Keratinocyte (primary cell): ENCODE data around the gene ROBO4. TPM values are rescaled to one million over a fixed set of nuclear protein-coding genes. Genes with fewer than 3 reads are reported as not detected.

Source experiments
- DNase-seq: peaks from one replicate; pipeline ENCODE4 v3.0.0-alpha.2; 2011; ENCODE audit warnings: low read depth, missing footprints, low spot score
- FAIRE-seq: peaks from 2 replicates; lab custom pipeline; 2011; peaks lifted over from hg19 to GRCh38; lab: Jason Lieb, UNC
- H2AFZ ChIP-seq: 2 replicates; pipeline ENCODE4 v1.6.0; 2012; ENCODE audit warnings: low read length, control low read depth, inconsistent platforms; ENCODE audit not compliant: control insufficient read depth
- H3K27ac ChIP-seq: 2 replicates; pipeline ENCODE4 v1.5.1; 2011; ENCODE audit warnings: low read length; ENCODE audit not compliant: control insufficient read depth, insufficient read depth
- H3K27me3 ChIP-seq: 3 replicates; pipeline ENCODE4 v1.6.0; 2011; ENCODE audit warnings: low read length; ENCODE audit not compliant: control insufficient read depth, insufficient read depth; ENCODE audit errors: extremely low read depth
- H3K36me3 ChIP-seq, 2 experiments: 2 replicates in 1 of 2; 3 replicates in 1 of 2; pipeline ENCODE4 v1.5.1; 2011; ENCODE audit warnings: low read length in 2 of 2, mild to moderate bottlenecking in 1 of 2; ENCODE audit not compliant: control insufficient read depth in 2 of 2, insufficient read depth in 2 of 2; ENCODE audit errors: extremely low read depth in 1 of 2
- H3K4me1 ChIP-seq: 3 replicates; pipeline ENCODE4 v1.5.1; 2011; ENCODE audit warnings: low read length; ENCODE audit not compliant: control insufficient read depth, insufficient read depth; ENCODE audit errors: extremely low read depth
- H3K4me2 ChIP-seq: 3 replicates; pipeline ENCODE4 v1.6.0; 2011; ENCODE audit warnings: low read depth, low read length; ENCODE audit not compliant: control insufficient read depth, insufficient read depth; ENCODE audit errors: extremely low read depth
- H3K4me3 ChIP-seq, 3 experiments: fragments of 200-600 bp in 1 of 3; sonication (generic) in 1 of 3; 2 replicates in 2 of 3; 3 replicates in 1 of 3; pipeline ENCODE4 v1.5.1; 2011 to 2016; ENCODE audit warnings: low read length in 3 of 3, mild to moderate bottlenecking in 3 of 3, control low read depth in 2 of 3, inconsistent platforms in 1 of 3, low read depth in 1 of 3, mixed read lengths in 1 of 3, mixed run types in 1 of 3, moderate library complexity in 1 of 3; ENCODE audit not compliant: control insufficient read depth in 2 of 3, insufficient read depth in 2 of 3; ENCODE audit errors: extremely low read depth in 1 of 3
- H3K79me2 ChIP-seq: 2 replicates; pipeline ENCODE4 v1.6.0; 2012; ENCODE audit warnings: low read length; ENCODE audit not compliant: control insufficient read depth, insufficient read depth
- H3K9ac ChIP-seq: 3 replicates; pipeline ENCODE4 v1.6.0; 2011; ENCODE audit warnings: low read length; ENCODE audit not compliant: control insufficient read depth, insufficient read depth; ENCODE audit errors: extremely low read depth
- H3K9me1 ChIP-seq: 3 replicates; pipeline ENCODE4 v1.6.0; 2011; ENCODE audit warnings: low read length; ENCODE audit not compliant: control insufficient read depth, insufficient read depth; ENCODE audit errors: extremely low read depth
- H3K9me3 ChIP-seq: 2 replicates; pipeline ENCODE4 v1.5.1; 2012; ENCODE audit warnings: low read depth, low read length; ENCODE audit not compliant: control insufficient read depth
- H4K20me1 ChIP-seq: 3 replicates; pipeline ENCODE4 v1.6.0; 2011; ENCODE audit warnings: low read length; ENCODE audit not compliant: control insufficient read depth, insufficient read depth; ENCODE audit errors: extremely low read depth
- CTCF ChIP-seq, 3 experiments: IDR thresholded peaks in 1 of 3; conservative IDR thresholded peaks in 1 of 3; optimal IDR thresholded peaks in 1 of 3; 2 replicates in 2 of 3; 3 replicates in 1 of 3; pipeline versions ENCODE3 to v1.5.1; 2011; ENCODE audit warnings: low read length in 3 of 3, mild to moderate bottlenecking in 3 of 3, moderate library complexity in 2 of 3, control low read depth in 1 of 3, inconsistent platforms in 1 of 3; ENCODE audit not compliant: insufficient read depth in 2 of 3; ENCODE audit errors: extremely low read depth in 1 of 3
- EZH2 ChIP-seq: IDR thresholded peaks from one replicate; pipeline ENCODE4 v1.6.1; 2012; ENCODE audit warnings: inconsistent platforms, mild to moderate bottlenecking, low read length, moderate library complexity
- dilution Hi-C: fragments of 300-500 bp; cut with MboI; formaldehyde crosslinking; loops from one replicate; pipeline ENCODE4 v1.7.0; 2020; ENCODE audit warnings: low sequenced_read_pairs; ENCODE audit not compliant: extremely low pct_ligation_motif_present
- polyA plus RNA-seq, 5 experiments: library from polyadenylated mRNA; depleted of rRNA in 3 of 5; stranded (reverse) in 3 of 5; stranded (forward) in 1 of 5; unstranded in 1 of 5; fragments of >200 nt; gene quantifications; 1 replicate in 1 of 5; 2 replicates in 3 of 5; 3 replicates in 1 of 5; pipeline versions ENCODE4 v1.2.1 to v1.2.3, GENCODE V29; 2011 to 2012; ENCODE audit warnings: missing spikeins in 2 of 5, low read depth in 1 of 5, low replicate concordance in 1 of 5

Gene ROBO4
- polyA plus RNA-seq, 1 donor (not counting 4 experiments of a cell fraction or from before 2014, with no cell fraction given), result 0.94 TPM

DNA sequence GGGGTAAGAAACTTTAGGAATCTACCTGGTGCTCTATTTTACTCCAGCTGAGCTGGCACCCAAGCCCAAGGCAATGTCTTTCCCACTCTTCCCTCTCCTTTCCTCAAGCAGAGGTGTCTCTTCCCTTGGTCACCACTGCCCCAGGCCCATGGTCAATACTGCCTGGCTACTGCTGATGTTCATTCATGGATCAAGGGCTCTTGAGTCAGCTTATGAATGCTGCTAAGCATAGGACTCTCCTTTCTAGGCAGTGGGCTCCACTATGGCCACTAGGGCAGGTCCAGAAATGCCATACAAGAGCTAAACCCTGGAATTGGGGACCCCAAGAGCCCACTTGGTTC is 18.7 kb upstream of the ROBO4 start:
- DNase-seq (no peak), FAIRE-seq (no peak)
- no peak overlapping the region for H3K4me3 ChIP-seq
- no peaks in the 10 kb centered on the region for H3K9me1 ChIP-seq
- TF ChIP-seq EZH2 (no peak), CTCF (optimal IDR thresholded peaks at IDR 0.05 in 1 of 3, IDR thresholded peaks at IDR 0.05 in 1 of 3, conservative IDR thresholded peaks at IDR 0.05 in 1 of 3; ENCODE audit: extremely low read depth in 1 of 3, insufficient read depth in 2 of 3, low read length in 3 of 3) (no peak)
- H3K4me2 ChIP-seq, result no peak overlapping the region
- H3K27ac ChIP-seq, result no peak overlapping the region
- no peaks in the 10 kb centered on the region for H3K79me2 ChIP-seq
- H4K20me1 ChIP-seq, result no peaks in the 10 kb centered on the region
- no peak overlapping the region for H3K9ac ChIP-seq
- peaks cover 5% of the 10 kb centered on the region for H3K27me3 ChIP-seq
- no peak overlapping the region for H2AFZ ChIP-seq
- no peaks in the 10 kb centered on the region for H3K36me3 ChIP-seq
- dilution Hi-C loops, result no loop called here
- H3K4me1 ChIP-seq, result no peaks in the 10 kb centered on the region
- no peaks in the 10 kb centered on the region for H3K9me3 ChIP-seq

DNA sequence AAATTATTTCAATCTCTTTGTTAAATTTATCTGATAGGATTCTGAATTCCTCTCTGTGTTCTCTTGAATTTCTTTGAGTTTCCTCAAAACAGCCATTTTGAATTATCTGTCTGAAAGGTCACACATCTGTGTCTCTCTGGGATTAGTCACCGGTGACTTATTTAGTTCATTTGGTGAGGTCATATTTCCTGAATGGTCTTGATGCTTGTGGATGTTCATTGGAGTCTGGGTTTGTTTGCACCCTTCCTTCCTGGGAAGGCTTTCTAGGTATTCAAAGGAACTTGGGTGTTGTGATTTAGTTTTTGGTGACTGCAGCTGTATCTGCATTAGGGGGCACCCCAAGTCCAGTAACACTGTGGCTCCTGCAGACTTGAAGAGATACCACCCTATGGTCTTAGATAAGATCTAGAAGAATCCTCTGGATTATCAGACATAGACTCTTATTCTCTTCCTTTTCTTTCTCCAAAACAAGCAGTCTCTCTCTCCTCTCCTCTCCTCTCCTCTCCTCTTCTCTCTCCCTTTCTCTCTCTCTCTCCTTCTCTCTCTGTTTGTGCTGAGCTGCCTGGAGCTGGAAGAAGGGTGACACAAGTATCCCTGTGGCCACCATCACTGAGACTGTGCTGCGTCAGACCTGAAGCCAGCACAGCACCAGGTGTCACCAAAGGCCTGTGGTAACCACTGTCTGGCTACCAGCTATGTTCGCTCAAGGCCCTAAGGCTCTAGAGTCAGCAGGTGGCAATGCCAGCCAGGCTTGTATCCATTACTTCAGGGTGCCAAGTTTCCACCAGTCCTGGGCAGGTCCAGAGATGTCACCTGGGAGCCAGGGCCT is 18.1 kb upstream of the ROBO4 start:
- TF ChIP-seq CTCF (optimal IDR thresholded peaks at IDR 0.05 in 1 of 3, IDR thresholded peaks at IDR 0.05 in 1 of 3, conservative IDR thresholded peaks at IDR 0.05 in 1 of 3; ENCODE audit: extremely low read depth in 1 of 3, insufficient read depth in 2 of 3, low read length in 3 of 3) (peak in 1 of 3 experiments; percentile 23), EZH2 (no peak)
- H3K9me1 ChIP-seq, result no peaks in the 10 kb centered on the region
- no peak for DNase-seq
- no peak for FAIRE-seq
- no peak overlapping the region for H3K4me3 ChIP-seq
- H3K9me3 ChIP-seq, result no peaks in the 10 kb centered on the region
- H3K4me2 ChIP-seq, result no peak overlapping the region
- H3K9ac ChIP-seq, result no peak overlapping the region
- dilution Hi-C loops, result no loop called here
- H3K36me3 ChIP-seq, result no peaks in the 10 kb centered on the region
- H4K20me1 ChIP-seq, result no peaks in the 10 kb centered on the region
- no peaks in the 10 kb centered on the region for H3K4me1 ChIP-seq
- no peak overlapping the region for H3K27ac ChIP-seq
- no peaks in the 10 kb centered on the region for H3K79me2 ChIP-seq
- H3K27me3 ChIP-seq, result peaks cover 1% of the 10 kb centered on the region
- H2AFZ ChIP-seq, result no peak overlapping the region
